T1000 (cell line): ENCODE data around the gene FNDC10.

Experiments used
- DNase-seq: peaks from one replicate; lab custom pipeline; 2025; ENCODE audit warnings: mixed read lengths; lab: John Stamatoyannopoulos, UW

Gene FNDC10

GRCh38 chr1:1627829-1628753, 28.2 kb upstream of the FNDC10 start:
- no peak for DNase-seq

GRCh38 chr1:1627261-1627828, 27.4 kb upstream of the FNDC10 start:
- no peak for DNase-seq

DNA sequence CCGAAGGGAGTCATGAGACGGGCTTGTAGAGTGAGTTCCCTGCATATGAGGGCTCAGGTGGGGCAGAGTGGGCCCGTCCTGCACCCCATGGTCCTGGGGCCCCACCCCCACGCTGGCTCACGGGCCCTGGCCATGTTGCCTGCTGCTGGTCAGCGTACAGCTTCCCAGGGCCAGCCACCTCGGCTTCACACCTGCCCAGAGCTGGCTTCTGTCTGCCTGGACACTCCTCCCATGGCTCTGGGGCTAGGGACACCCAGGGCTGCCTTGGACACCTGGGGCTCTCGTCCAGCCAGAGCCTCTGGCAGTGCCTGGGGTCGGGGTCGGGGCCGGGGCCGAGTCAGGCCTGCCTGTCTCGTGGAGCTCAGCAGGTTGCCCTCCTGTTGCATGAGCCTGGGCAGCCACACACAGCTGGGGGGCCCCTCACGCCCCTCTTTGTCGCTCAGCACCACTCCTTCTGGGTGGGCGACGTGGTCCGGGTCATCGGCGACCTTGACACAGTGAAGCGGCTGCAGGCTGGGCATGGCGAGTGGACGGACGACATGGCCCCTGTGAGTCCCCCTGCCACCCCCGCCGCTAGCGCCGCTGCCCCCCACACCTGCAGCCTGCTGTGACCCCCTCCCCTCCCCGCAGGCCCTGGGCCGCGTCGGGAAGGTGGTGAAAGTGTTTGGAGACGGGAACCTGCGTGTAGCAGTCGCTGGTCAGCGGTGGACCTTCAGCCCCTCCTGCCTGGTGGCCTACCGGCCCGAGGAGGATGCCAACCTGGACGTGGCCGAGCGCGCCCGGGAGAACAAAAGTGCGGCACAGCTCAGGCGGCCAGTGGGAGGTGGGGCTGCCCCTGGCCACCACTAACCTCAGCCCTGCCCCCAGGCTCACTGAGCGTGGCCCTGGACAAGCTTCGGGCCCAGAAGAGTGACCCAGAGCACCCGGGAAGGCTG, 26.5 kb upstream of the FNDC10 start:
- no peak for DNase-seq

- no peak for DNase-seq
Observed at GRCh38 chr1:1625824-1626206, 25.9 kb upstream of the FNDC10 start.

- no peak for DNase-seq
Observed at GRCh38 chr1:1625404-1625775, 25.5 kb upstream of the FNDC10 start.

DNA sequence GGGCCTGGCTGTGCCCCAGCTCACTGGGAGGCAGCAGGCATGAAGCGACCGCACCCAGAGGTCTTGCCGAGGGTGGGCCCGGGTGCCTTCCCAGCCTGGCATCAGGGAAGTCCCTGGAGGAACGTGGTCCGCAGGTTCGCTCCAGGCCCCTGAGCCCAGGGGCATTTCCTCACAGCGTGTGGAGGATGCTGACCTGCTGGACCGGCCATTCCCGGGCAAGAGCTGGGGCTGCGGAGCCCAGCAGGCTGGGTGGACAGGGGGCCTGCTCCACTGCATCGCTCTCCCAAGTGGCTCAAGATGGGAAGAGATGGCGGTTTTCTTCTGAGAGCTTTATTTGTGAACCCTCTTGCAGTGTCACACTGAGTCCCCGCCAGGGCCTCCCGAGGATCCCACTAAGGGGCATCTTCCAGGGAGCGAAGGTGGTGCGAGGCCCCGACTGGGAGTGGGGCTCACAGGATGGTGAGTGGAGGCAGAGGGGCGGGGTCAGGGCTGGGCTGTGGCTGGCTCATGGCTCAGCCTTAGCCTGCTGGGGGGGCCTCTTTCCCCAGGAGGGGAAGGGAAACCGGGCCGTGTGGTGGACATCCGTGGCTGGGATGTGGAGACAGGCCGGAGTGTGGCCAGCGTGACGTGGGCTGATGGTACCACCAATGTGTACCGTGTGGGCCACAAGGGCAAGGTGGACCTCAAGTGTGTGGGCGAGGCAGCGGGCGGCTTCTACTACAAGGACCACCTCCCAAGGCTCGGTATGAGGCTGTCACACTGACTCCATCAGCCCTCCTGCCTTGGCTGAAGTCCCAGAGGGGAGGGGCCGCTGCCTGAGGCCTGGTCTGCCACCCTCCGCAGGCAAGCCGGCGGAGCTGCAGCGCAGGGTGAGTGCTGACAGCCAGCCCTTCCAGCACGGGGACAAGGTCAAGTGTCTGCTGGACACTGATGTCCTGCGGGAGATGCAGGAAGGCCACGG, 24.8 kb upstream of the FNDC10 start:
- DNase-seq, result no peak

GRCh38 chr1:1623631-1624442, 23.9 kb upstream of the FNDC10 start:
- no peak for DNase-seq

DNA sequence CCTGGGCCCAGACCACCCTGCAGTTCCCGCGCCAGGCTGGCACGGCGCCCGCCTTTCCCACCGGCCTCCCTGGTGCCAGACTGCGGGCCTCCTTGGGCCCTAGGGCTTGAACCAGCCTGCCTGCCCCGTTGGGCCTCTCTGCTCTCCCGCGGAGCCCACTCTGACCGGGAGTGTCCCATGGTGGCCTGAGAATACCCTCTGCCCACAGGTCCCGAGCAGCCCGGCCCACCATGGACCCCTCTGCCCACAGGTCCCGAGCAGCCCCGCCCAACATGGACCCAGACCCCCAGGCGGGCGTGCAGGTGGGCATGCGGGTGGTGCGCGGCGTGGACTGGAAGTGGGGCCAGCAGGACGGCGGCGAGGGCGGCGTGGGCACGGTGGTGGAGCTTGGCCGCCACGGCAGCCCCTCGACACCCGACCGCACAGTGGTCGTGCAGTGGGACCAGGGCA, 23.3 kb upstream of the FNDC10 start:
- no peak for DNase-seq

- DNase-seq, result no peak
Observed at GRCh38 chr1:1622788-1623094, 22.8 kb upstream of the FNDC10 start.

DNA sequence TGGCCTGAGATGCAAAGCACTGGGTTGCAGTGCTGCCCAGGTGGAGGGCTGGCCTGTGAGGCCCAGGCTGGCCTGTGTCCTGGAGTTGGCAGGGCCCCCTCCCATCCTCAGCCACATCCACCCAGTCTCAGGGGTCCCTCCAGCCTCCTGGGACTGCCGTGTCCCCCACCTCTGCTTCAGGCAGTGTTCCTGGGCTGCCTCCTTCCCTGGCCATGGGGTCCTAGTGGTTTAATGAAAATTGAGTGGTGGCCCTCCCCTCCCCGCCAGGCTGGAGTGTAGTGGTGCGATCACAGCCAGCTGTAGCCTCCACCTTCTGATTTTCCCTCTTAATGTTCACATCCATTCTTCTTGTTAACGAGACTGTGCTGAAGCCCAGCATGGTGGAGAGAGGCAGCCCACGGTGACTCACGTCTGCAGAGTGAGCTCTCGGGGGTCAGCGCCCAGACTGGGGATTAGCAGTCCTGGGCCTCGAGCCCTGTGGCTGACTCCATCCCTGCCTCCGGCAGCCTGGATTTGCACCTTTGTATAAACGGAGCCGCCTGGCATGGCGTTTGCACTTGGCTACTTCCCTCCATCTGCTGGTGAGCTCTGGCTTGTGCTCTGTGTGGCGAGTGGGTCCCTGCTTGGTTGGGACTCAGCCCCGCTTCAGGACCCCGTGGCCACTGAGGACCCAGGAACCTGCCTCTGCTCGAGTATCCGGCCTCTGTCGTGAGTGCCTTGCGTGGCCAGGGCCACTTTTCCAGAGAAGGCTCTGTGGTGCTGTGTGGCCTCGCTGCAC, 22.3 kb upstream of the FNDC10 start:
- no peak for DNase-seq

- DNase-seq, result no peak
Observed at GRCh38 chr1:1621173-1622009, 21.5 kb upstream of the FNDC10 start.

- DNase-seq, result no peak
Observed at GRCh38 chr1:1620433-1621139, 20.7 kb upstream of the FNDC10 start.

DNA sequence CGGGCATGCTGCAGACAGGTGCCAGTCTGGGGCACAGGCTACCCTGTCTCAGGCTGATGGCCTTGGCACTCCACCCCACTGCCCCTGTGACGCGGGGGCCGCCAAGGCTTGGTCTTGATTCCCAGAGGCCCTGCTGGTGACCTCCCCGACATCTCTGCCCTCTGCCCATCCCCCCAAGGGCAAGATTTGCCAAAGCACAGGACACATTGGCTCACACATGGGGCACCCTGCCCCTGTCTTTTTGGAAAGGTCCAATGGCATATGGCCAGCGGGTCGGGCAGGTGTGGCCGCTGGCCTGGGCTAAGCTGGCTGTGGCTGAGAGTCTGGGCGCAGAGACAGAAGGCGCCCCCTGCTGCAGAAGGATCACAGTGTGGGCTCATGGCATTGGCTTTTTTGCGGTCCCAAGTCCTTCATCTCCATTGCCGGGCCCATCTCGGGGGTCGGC, 20.0 kb upstream of the FNDC10 start:
- DNase-seq, result no peak

GRCh38 chr1:1618396-1619068, 18.6 kb upstream of the FNDC10 start:
- DNase-seq, result no peak

- DNase-seq, result no peak
Observed at GRCh38 chr1:1617925-1618324, 18.0 kb upstream of the FNDC10 start.

DNA sequence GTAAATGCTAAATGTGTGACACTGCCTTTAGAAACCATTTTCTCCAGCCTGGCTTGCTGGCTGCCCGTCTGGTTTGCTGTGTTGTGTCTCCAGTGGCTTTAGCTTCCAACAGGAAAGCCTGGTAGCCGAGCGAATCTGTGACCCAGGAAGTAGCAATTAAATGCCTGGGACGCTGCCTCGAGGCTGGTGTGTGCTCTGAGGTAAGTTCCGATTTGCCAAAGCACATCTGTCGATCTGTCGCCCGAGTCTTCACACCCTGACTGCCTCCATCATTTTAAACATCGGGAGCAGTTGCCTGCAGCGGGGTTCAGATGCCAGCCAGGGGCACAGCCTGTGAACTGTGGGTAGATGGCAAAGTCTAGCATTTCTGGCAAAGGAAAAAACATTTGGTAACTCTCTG, 17.6 kb upstream of the FNDC10 start:
- no peak for DNase-seq

GRCh38 chr1:1616838-1617237, 16.9 kb upstream of the FNDC10 start:
- no peak for DNase-seq
